ENCODE results near the gene RFTN1.

Gene RFTN1

GRCh38 chr3:16406166-16406565, 107.3 kb downstream of the RFTN1 start:
- no peaks in the 10 kb centered on the region for H3K9me2 ChIP-seq (replicated peaks; ENCODE audit: control insufficient read depth, low read length)
- TF ChIP-seq CTCF (IDR thresholded peaks at IDR 0.05; ENCODE audit: low read depth, low read length, poor library complexity, severe bottlenecking) (no peak), EZH2phosphoT487 (IDR thresholded peaks at IDR 0.05; ENCODE audit: borderline replicate concordance, low read length) (no peak)
- no peaks in the 10 kb centered on the region for H3K9me3 ChIP-seq (ENCODE audit: control insufficient read depth, insufficient read depth, low read length)
- peaks cover 26% of the 10 kb centered on the region for H3F3A ChIP-seq (ENCODE audit: control insufficient read depth, insufficient read depth)
- H3K36me3 ChIP-seq (ENCODE audit: control insufficient read depth, low read length), result peaks cover 87% of the 10 kb centered on the region
- no peak overlapping the region for H3K4me2 ChIP-seq (ENCODE audit: low read length)
- peaks cover 81% of the 10 kb centered on the region for H3K4me1 ChIP-seq (ENCODE audit: control insufficient read depth, low read length)
- H3K27ac ChIP-seq (ENCODE audit: low read depth, low read length), result peak overlapping the region; percentile 47
- H4K20me1 ChIP-seq (ENCODE audit: control insufficient read depth, insufficient read depth, low read depth, low read length), result peaks cover 16% of the 10 kb centered on the region; the same call in 1 of the 2 replicates
- peaks cover 88% of the 10 kb centered on the region for H3K79me2 ChIP-seq (ENCODE audit: control insufficient read depth, low read length)
- H3K27me3 ChIP-seq (ENCODE audit: control insufficient read depth, low read length), result no peaks in the 10 kb centered on the region
- no peak overlapping the region for H3K4me3 ChIP-seq (ENCODE audit: low read length)

GRCh38 chr3:16404349-16404895, 109.1 kb downstream of the RFTN1 start:
- Histone ChIP-seq H4K20me1 (ENCODE audit: control insufficient read depth, insufficient read depth, low read depth, low read length) (peaks cover 16% of the 10 kb centered on the region; the same call in 1 of the 2 replicates), H3K27ac (ENCODE audit: low read depth, low read length) (no peak overlapping the region; the same call in 1 of the 2 replicates), H3K36me3 (ENCODE audit: control insufficient read depth, low read length) (peaks cover 91% of the 10 kb centered on the region), H3K4me3 (ENCODE audit: low read length) (no peak overlapping the region), H3F3A (ENCODE audit: control insufficient read depth, insufficient read depth) (peaks cover 23% of the 10 kb centered on the region), H3K9me2 (replicated peaks; ENCODE audit: control insufficient read depth, low read length) (no peaks in the 10 kb centered on the region), H3K4me2 (ENCODE audit: low read length) (no peak overlapping the region), H3K9me3 (ENCODE audit: control insufficient read depth, insufficient read depth, low read length) (no peaks in the 10 kb centered on the region), H3K79me2 (ENCODE audit: control insufficient read depth, low read length) (peaks cover 92% of the 10 kb centered on the region), H3K4me1 (ENCODE audit: control insufficient read depth, low read length) (peaks cover 88% of the 10 kb centered on the region), H3K27me3 (ENCODE audit: control insufficient read depth, low read length) (no peaks in the 10 kb centered on the region)
- TF ChIP-seq CTCF (IDR thresholded peaks at IDR 0.05; ENCODE audit: low read depth, low read length, poor library complexity, severe bottlenecking), result no peak
- no peak for TF ChIP-seq EZH2phosphoT487 (IDR thresholded peaks at IDR 0.05; ENCODE audit: borderline replicate concordance, low read length)

- Histone ChIP-seq H3K9me3 (ENCODE audit: control insufficient read depth, insufficient read depth, low read length) (no peaks in the 10 kb centered on the region), H3K4me1 (ENCODE audit: control insufficient read depth, low read length) (peaks cover 79% of the 10 kb centered on the region), H3K27me3 (ENCODE audit: control insufficient read depth, low read length) (no peaks in the 10 kb centered on the region), H3K36me3 (ENCODE audit: control insufficient read depth, low read length) (peaks cover 89% of the 10 kb centered on the region), H3K4me2 (ENCODE audit: low read length) (no peak overlapping the region), H3K79me2 (ENCODE audit: control insufficient read depth, low read length) (peaks cover 91% of the 10 kb centered on the region), H3K9me2 (replicated peaks; ENCODE audit: control insufficient read depth, low read length) (no peaks in the 10 kb centered on the region), H4K20me1 (ENCODE audit: control insufficient read depth, insufficient read depth, low read depth, low read length) (peaks cover 16% of the 10 kb centered on the region; the same call in 1 of the 2 replicates), H3K27ac (ENCODE audit: low read depth, low read length) (0 out of 2 replicates have a peak overlapping the region, but pooled peaks have one; percentile 3), H3F3A (ENCODE audit: control insufficient read depth, insufficient read depth) (peaks cover 22% of the 10 kb centered on the region), H3K4me3 (ENCODE audit: low read length) (no peak overlapping the region)
- no peak for TF ChIP-seq CTCF (IDR thresholded peaks at IDR 0.05; ENCODE audit: low read depth, low read length, poor library complexity, severe bottlenecking)
- no peak for TF ChIP-seq EZH2phosphoT487 (IDR thresholded peaks at IDR 0.05; ENCODE audit: borderline replicate concordance, low read length)
Observed at GRCh38 chr3:16402451-16402850, 111.0 kb downstream of the RFTN1 start.

Measured in DOHH2 (cell line).